Measurements from ENCODE around the gene MAD1L1.

The MAD1L1 gene

GRCh38 chr7:1981201-1981877 lies 251.4 kb downstream of the MAD1L1 start:
- Histone ChIP-seq H4K20me1 (ENCODE audit: low read depth, low read length) (no peaks in the 10 kb centered on the region), H3K9me3 (ENCODE audit: insufficient read depth, low read length) (no peaks in the 10 kb centered on the region), H3K9me2 (replicated peaks; ENCODE audit: insufficient read depth, low read length) (no peaks in the 10 kb centered on the region), H3K27me3 (ENCODE audit: low read length) (no peaks in the 10 kb centered on the region), H3K4me2 (ENCODE audit: low read depth, low read length, poor library complexity, severe bottlenecking) (no peak overlapping the region), H3K36me3 (ENCODE audit: low read length) (no peaks in the 10 kb centered on the region), H3K9ac (ENCODE audit: low read length) (no peak overlapping the region), H3K79me2 (ENCODE audit: insufficient read depth, low read length) (no peaks in the 10 kb centered on the region), H3F3A (ENCODE audit: insufficient read depth) (no peaks in the 10 kb centered on the region), H2AFZ (ENCODE audit: low read depth, low read length, severe bottlenecking) (no peak overlapping the region), H3K27ac (ENCODE audit: low read depth, low read length) (no peak overlapping the region), H3K4me3 (ENCODE audit: insufficient read depth, low read length, poor library complexity, severe bottlenecking) (no peak overlapping the region)
- TF ChIP-seq CTCF (IDR thresholded peaks at IDR 0.05; ENCODE audit: insufficient read depth, low read length, poor library complexity, severe bottlenecking) (no peak), EZH2phosphoT487 (conservative IDR thresholded peaks at IDR 0.05; ENCODE audit: low read length) (no peak)

GRCh38 chr7:1979591-1980560 lies 252.9 kb downstream of the MAD1L1 start:
- Histone ChIP-seq H3K36me3 (ENCODE audit: low read length) (no peaks in the 10 kb centered on the region), H3K4me2 (ENCODE audit: low read depth, low read length, poor library complexity, severe bottlenecking) (no peak overlapping the region), H3F3A (ENCODE audit: insufficient read depth) (no peaks in the 10 kb centered on the region), H3K4me3 (ENCODE audit: insufficient read depth, low read length, poor library complexity, severe bottlenecking) (no peak overlapping the region), H4K20me1 (ENCODE audit: low read depth, low read length) (no peaks in the 10 kb centered on the region), H3K9ac (ENCODE audit: low read length) (no peak overlapping the region), H3K9me2 (replicated peaks; ENCODE audit: insufficient read depth, low read length) (no peaks in the 10 kb centered on the region), H2AFZ (ENCODE audit: low read depth, low read length, severe bottlenecking) (no peak overlapping the region), H3K9me3 (ENCODE audit: insufficient read depth, low read length) (no peaks in the 10 kb centered on the region), H3K27me3 (ENCODE audit: low read length) (no peaks in the 10 kb centered on the region), H3K79me2 (ENCODE audit: insufficient read depth, low read length) (no peaks in the 10 kb centered on the region), H3K27ac (ENCODE audit: low read depth, low read length) (no peak overlapping the region; the same call in 1 of the 2 replicates)
- TF ChIP-seq EZH2phosphoT487 (conservative IDR thresholded peaks at IDR 0.05; ENCODE audit: low read length) (no peak), CTCF (IDR thresholded peaks at IDR 0.05; ENCODE audit: insufficient read depth, low read length, poor library complexity, severe bottlenecking) (no peak)

GRCh38 chr7:1978656-1979590 lies 253.8 kb downstream of the MAD1L1 start:
- no peak overlapping the region for H2AFZ ChIP-seq (ENCODE audit: low read depth, low read length, severe bottlenecking)

More at GRCh38 chr7:1978656-1979590, 253.8 kb downstream of the MAD1L1 start:
- H3K36me3 ChIP-seq (ENCODE audit: low read length), result no peaks in the 10 kb centered on the region
- no peaks in the 10 kb centered on the region for H3K27me3 ChIP-seq (ENCODE audit: low read length)
- no peak overlapping the region for H3K4me3 ChIP-seq (ENCODE audit: insufficient read depth, low read length, poor library complexity, severe bottlenecking)
- H3K9ac ChIP-seq (ENCODE audit: low read length), result no peak overlapping the region
- H3K9me3 ChIP-seq (ENCODE audit: insufficient read depth, low read length), result no peaks in the 10 kb centered on the region
- H4K20me1 ChIP-seq (ENCODE audit: low read depth, low read length), result no peaks in the 10 kb centered on the region
- H3F3A ChIP-seq (ENCODE audit: insufficient read depth), result no peaks in the 10 kb centered on the region
- no peak for TF ChIP-seq CTCF (IDR thresholded peaks at IDR 0.05; ENCODE audit: insufficient read depth, low read length, poor library complexity, severe bottlenecking)
- no peak overlapping the region for H3K4me2 ChIP-seq (ENCODE audit: low read depth, low read length, poor library complexity, severe bottlenecking)
- no peaks in the 10 kb centered on the region for H3K79me2 ChIP-seq (ENCODE audit: insufficient read depth, low read length)
- no peak overlapping the region for H3K27ac ChIP-seq (ENCODE audit: low read depth, low read length)
- no peaks in the 10 kb centered on the region for H3K9me2 ChIP-seq (replicated peaks; ENCODE audit: insufficient read depth, low read length)
